Measurements from ENCODE around the gene ZNF223. TPM values are rescaled to one million over a fixed set of nuclear protein-coding genes. Genes with fewer than 3 reads are reported as not detected.

The ZNF223 gene
- total RNA-seq, result 1 to 10 TPM; 2.6 to 4.6 TPM

DNA sequence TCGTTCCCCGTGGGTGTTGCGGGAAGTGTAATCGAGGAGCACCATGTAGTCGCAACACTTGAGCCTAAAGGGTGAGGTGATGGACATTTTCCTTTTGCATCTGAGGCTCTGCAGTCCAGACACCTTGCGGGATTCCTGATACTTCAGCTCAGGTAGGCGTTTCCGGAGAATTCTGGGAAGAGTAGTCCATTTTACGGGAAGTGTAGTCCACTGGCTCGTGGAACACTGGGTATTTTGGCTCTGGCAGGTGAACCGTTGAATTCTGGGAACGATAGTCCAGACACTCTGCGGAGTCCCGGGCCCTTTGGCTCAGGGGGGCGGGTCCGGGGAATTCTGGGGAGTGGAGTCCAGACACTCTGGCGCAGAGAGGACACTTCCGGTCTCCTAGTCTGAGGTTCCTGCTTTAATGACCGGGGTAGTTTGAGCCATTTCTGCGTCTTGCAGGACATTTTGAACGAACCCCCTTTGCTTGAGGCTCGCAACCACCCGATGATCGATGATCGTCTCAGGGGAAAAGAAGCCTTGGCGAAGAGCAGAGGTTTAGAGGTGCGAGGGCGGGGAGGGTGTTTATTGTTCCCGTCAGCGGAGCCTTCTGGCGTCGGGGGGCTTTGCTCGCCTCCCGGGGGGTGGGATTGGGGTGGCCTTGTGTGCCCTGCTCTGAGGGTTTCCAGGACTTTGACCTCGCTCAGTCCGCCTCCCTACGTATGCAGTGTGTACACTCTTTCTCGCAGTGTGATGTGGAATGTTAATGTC is at the start of gene ZNF223:
Gene ZNF223, plus strand, starts transcription at position 387 of the 753 bp plus-strand sequence. CDS start 3,141 bp downstream, outside the sequence.
- intact Hi-C loops (cut with DNase I), result no loop called here
- Histone ChIP-seq H3K36me3 (replicated peaks in 1 of 2; ENCODE audit: insufficient read depth in 1 of 2, low read depth in 2 of 2) (no peaks in the 10 kb centered on the region), H3K27me3 (no peaks in the 10 kb centered on the region), H3K9me3 (peaks cover 0 to 11% (median 0%) of the 10 kb centered on the region in 3 donors), H3K27ac (peak within 1 kb of the TSS; percentile 62 to 74 (median 68)), H3K4me1 (peaks cover 15% of the 10 kb centered on the region), H3K4me3 (peak within 1 kb of the TSS; percentile 47 to 64)
- 1% methylated on average over 33 to 38 of the region's 38 CpGs for WGBS, 2 donors
- ATAC-seq (peak; percentile 100), DNase-seq (peak; percentile 95 to 97 (median 96))
- TF ChIP-seq, protein P1, sequence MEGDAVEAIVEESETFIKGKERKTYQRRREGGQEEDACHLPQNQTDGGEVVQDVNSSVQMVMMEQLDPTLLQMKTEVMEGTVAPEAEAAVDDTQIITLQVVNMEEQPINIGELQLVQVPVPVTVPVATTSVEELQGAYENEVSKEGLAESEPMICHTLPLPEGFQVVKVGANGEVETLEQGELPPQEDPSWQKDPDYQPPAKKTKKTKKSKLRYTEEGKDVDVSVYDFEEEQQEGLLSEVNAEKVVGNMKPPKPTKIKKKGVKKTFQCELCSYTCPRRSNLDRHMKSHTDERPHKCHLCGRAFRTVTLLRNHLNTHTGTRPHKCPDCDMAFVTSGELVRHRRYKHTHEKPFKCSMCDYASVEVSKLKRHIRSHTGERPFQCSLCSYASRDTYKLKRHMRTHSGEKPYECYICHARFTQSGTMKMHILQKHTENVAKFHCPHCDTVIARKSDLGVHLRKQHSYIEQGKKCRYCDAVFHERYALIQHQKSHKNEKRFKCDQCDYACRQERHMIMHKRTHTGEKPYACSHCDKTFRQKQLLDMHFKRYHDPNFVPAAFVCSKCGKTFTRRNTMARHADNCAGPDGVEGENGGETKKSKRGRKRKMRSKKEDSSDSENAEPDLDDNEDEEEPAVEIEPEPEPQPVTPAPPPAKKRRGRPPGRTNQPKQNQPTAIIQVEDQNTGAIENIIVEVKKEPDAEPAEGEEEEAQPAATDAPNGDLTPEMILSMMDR (IDR thresholded peaks at IDR 0.05), result no peak
- TF ChIP-seq POLR2A (IDR thresholded peaks at IDR 0.05), result peak in 1 of 3 donors; percentile 30

DNA sequence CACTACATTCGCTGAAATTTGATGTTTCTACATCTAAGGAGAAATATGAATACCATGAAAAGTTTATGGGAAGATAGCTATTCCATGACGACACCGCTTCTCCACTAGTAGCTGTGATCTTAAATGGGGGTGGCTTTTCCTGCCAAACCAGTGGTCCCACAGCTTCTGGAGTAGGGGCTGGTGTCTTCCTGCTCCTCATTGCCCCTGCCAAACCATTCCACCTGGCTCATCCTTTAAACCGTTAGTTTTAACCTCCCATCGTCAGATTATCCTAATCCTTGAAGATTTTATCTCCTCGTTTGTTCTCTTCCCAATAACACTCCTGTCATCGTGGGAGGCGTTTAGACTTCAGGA is 49.6 kb upstream of the ZNF223 start:
- peaks cover 0 to 13% (median 0%) of the 10 kb centered on the region in 3 donors for H3K9me3 ChIP-seq
- intact Hi-C loops (cut with DNase I), result loop anchor here (10.0 kb wide), 1 partner anchor 113 kb away; the partner anchor contains the start of gene ZNF225
- WGBS, 2 donors, result 10 to 16% methylated on average over 8 of the region's 8 CpGs
- H3K4me1 ChIP-seq, result peaks cover 13% of the 10 kb centered on the region
- peak overlapping the region; percentile 77 to 80 for H3K4me3 ChIP-seq
- ATAC-seq, result no peak
- TF ChIP-seq POLR2A (IDR thresholded peaks at IDR 0.05), result no peak
- TF ChIP-seq, protein P1 (IDR thresholded peaks at IDR 0.05), result no peak
- H3K27me3 ChIP-seq, result no peaks in the 10 kb centered on the region
- DNase-seq, result no peak
- no peaks in the 10 kb centered on the region for H3K36me3 ChIP-seq (replicated peaks in 1 of 2; ENCODE audit: insufficient read depth in 1 of 2, low read depth in 2 of 2)
- H3K27ac ChIP-seq, result peak overlapping the region; percentile 55 to 79 (median 61)

DNA sequence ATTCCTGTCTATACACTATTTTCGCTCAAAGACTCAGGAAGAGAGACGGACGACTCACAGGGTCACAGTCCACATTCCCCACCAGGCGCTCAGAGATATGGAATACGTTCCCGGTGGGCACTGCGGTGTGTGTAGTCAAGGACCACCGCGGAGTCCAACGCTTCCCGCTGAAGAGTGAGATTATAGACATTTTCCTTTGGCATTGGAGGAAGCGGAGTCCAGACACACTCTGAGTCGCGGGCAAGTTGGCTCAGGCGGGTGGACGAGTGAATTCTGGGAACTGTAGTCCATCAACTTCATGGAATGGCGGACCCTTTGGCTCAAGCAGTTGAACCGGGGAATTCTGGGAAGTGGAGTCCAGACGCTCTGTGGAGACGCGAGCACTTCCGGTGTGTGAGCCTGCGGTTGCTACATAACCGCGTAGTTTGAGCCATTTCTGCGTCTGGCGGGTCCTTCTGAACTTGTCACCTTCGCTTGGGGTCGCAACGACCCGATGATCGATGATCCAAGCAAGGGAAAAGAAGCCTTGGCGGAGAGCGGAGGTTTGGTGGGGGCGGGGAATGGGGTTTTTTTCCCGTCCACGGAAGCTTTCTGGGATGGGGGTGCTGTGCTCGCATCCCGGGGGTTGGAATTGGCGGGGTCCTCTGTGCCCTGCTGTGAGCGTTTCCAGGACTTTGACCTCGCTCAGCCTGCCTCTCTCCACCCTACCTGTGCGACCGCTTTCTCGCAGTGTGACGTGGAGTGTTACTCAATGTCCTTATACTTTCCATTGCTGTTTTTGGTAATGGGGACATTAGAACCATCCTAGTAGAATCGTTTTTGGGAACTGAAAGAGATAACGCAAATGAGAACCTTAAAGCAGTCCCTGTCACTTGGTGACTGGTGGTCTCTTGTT is 49.0 kb upstream of the ZNF223 start, which contains the start of gene ZNF230:
Gene ZNF230, plus strand, starts transcription at position 392 of the 895 bp plus-strand sequence. CDS start 4,122 bp downstream, outside the sequence.
- TF ChIP-seq, protein P1 (IDR thresholded peaks at IDR 0.05), result no peak
- TF ChIP-seq POLR2A (IDR thresholded peaks at IDR 0.05), result peak in 2 of 3 donors; percentile 46 to 51
- peak; percentile 91 to 97 (median 93) for DNase-seq
- H3K4me3 ChIP-seq, result peak within 1 kb of the TSS; percentile 77 to 80
- H3K36me3 ChIP-seq (replicated peaks in 1 of 2; ENCODE audit: insufficient read depth in 1 of 2, low read depth in 2 of 2), result peaks cover 0 to 5% of the 10 kb centered on the region in 2 donors
- peak; percentile 100 for ATAC-seq
- H3K27ac ChIP-seq, result peak within 1 kb of the TSS; percentile 55 to 79 (median 61)
- intact Hi-C loops (cut with DNase I), result loop anchor here (10.0 kb wide), 1 partner anchor 112 kb away; the partner anchor contains the start of gene ZNF225
- H3K27me3 ChIP-seq, result no peaks in the 10 kb centered on the region
- peaks cover 13% of the 10 kb centered on the region for H3K4me1 ChIP-seq
- peaks cover 0 to 11% (median 0%) of the 10 kb centered on the region in 3 donors for H3K9me3 ChIP-seq
- 0% methylated on average over 43 to 48 of the region's 48 CpGs for WGBS, 2 donors

DNA sequence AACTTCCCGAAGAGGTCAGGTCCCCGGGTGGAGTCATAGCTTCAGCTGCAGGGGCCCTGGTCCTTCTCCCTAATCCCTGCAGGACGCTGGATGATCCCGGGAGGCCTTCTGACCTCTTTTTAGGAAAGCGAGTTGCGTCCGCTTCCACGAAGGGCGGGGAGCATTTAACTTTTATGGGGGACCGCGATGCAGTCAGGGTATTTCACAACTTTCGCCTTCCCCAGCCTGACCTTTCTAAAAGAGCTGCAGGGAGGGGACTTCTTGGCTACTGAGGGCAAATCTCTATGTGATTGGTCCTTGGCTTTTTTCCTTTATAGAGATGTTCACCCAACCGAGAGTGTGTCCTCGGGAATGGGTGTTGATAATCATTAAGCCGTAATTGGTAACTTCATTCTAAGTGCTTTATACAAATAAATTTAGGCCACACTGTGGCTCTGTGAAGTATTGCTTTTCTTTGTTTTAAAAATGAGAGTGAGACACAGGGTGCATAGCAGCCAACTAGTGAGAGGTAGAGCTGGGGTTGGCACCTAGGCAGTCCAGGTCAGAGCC is 48.3 kb upstream of the ZNF223 start:
- ATAC-seq, result peak; percentile 2
- no peak for TF ChIP-seq POLR2A (IDR thresholded peaks at IDR 0.05)
- TF ChIP-seq, protein P1 (IDR thresholded peaks at IDR 0.05), result no peak
- Histone ChIP-seq H3K4me3 (peak overlapping the region; percentile 77 to 80), H3K9me3 (peaks cover 0 to 11% (median 0%) of the 10 kb centered on the region in 3 donors), H3K36me3 (replicated peaks in 1 of 2; ENCODE audit: insufficient read depth in 1 of 2, low read depth in 2 of 2) (peaks cover 0 to 8% of the 10 kb centered on the region in 2 donors), H3K27me3 (no peaks in the 10 kb centered on the region), H3K27ac (peak overlapping the region in 2 of 4 donors; percentile 61 to 79), H3K4me1 (peaks cover 13% of the 10 kb centered on the region)
- intact Hi-C loops (cut with DNase I), result loop anchor here (10.0 kb wide), 1 partner anchor 111 kb away; the partner anchor contains the start of gene ZNF225
- WGBS, 2 donors, result 1 to 2% methylated on average over 13 to 15 of the region's 15 CpGs
- DNase-seq, result no peak

All from body of pancreas (tissue), 4 donors.